Suprapubic skin (tissue), 4 donors: Measurements from ENCODE around the gene KRT15. TPM values are rescaled to one million over a fixed set of nuclear protein-coding genes. Genes with fewer than 3 reads are reported as not detected.

Experiments used
- DNase-seq, 2 donors: peaks; one replicate each; pipeline ENCODE4 v3.0.0-alpha.2; 2019; ENCODE audit warnings: low spot score in 2 of 2
- H3K27ac ChIP-seq: fragments of 200-600 bp; sonication (generic); one replicate; pipeline ENCODE4 v1.5.1; 2019
- H3K27me3 ChIP-seq: fragments of 200-600 bp; sonication (generic); one replicate; pipeline ENCODE4 v1.5.1; 2019
- H3K36me3 ChIP-seq: fragments of 200-600 bp; sonication (generic); one replicate; pipeline ENCODE4 v1.5.1; 2019
- H3K4me1 ChIP-seq: fragments of 200-600 bp; sonication (generic); one replicate; pipeline ENCODE4 v1.5.1; 2019
- H3K4me3 ChIP-seq: fragments of 200-600 bp; sonication (generic); one replicate; pipeline ENCODE4 v1.5.1; 2019; ENCODE audit warnings: mild to moderate bottlenecking
- H3K9me3 ChIP-seq: fragments of 200-600 bp; sonication (generic); one replicate; pipeline ENCODE4 v1.5.1; 2019
- EP300 ChIP-seq: sonication (generic); formaldehyde crosslinking; IDR thresholded peaks from one replicate; pipeline ENCODE4 v1.6.1; 2017; ENCODE audit warnings: antibody characterized with exemption
- POLR2A ChIP-seq, 2 donors: fragments of 450-650 bp; IDR thresholded peaks; one replicate each; pipeline ENCODE4 v1.6.1; 2017; ENCODE audit warnings: antibody characterized with exemption in 2 of 2, mild to moderate bottlenecking in 2 of 2, moderate library complexity in 2 of 2
- POLR2AphosphoS5 ChIP-seq, 3 donors: sonication (generic); formaldehyde crosslinking; IDR thresholded peaks; one replicate each; pipeline ENCODE4 v1.6.1; 2017; ENCODE audit warnings: antibody characterized with exemption in 3 of 3
- WGBS: methylation state at CpG from one replicate; pipeline ENCODE4 v1.1.5; 2018; 5-methylcytosine and 5-hydroxymethylcytosine counted together
- total RNA-seq, 4 donors: library from RNA; depleted of rRNA; stranded (reverse); fragments of >200 nt; gene quantifications; one replicate each; pipeline ENCODE4 v1.1.0, GENCODE V29; 2016
- TF ChIP-seq, protein P1 (sequence below), 2 donors: fragments of 200-600 bp in 1 of 2; fragments of 450-650 bp in 1 of 2; sonication (generic) in 1 of 2; IDR thresholded peaks; one replicate each; pipeline ENCODE4 v1.5.1; 2016 to 2019; ENCODE audit warnings: antibody characterized with exemption in 2 of 2, mild to moderate bottlenecking in 1 of 2, moderate library complexity in 1 of 2

The KRT15 gene
- total RNA-seq, 4 donors from 2014 or later, result 690 to 2,507 (median 1,431) TPM

DNA sequence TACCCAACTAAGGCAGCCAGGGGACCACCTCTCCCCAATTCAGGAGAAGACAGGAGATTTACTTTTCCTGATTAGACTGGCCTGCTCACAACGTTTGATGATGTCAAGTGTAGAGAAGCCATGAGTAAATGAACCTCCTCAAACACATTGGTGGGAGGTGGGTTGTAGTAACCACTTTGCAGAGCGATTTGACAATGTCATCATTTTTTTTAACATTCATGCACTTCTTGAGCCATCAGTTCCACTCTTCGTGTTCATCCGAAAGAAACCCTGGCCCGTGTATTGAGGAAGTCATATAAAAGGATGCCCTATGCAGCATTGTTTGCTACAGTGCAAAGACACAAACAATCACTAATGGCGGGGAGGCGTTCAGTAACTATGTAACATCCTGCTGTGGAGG is 14.9 kb upstream of the KRT15 start:
- no peak for TF ChIP-seq POLR2A (IDR thresholded peaks at IDR 0.05)
- no peak for TF ChIP-seq POLR2AphosphoS5 (IDR thresholded peaks at IDR 0.05)
- TF ChIP-seq, protein P1, sequence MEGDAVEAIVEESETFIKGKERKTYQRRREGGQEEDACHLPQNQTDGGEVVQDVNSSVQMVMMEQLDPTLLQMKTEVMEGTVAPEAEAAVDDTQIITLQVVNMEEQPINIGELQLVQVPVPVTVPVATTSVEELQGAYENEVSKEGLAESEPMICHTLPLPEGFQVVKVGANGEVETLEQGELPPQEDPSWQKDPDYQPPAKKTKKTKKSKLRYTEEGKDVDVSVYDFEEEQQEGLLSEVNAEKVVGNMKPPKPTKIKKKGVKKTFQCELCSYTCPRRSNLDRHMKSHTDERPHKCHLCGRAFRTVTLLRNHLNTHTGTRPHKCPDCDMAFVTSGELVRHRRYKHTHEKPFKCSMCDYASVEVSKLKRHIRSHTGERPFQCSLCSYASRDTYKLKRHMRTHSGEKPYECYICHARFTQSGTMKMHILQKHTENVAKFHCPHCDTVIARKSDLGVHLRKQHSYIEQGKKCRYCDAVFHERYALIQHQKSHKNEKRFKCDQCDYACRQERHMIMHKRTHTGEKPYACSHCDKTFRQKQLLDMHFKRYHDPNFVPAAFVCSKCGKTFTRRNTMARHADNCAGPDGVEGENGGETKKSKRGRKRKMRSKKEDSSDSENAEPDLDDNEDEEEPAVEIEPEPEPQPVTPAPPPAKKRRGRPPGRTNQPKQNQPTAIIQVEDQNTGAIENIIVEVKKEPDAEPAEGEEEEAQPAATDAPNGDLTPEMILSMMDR (IDR thresholded peaks at IDR 0.05), result no peak
- TF ChIP-seq EP300, result no peak
- Histone ChIP-seq H3K9me3 (no peaks in the 10 kb centered on the region), H3K27me3 (peaks cover 31% of the 10 kb centered on the region), H3K4me1 (peaks cover 10% of the 10 kb centered on the region), H3K36me3 (no peaks in the 10 kb centered on the region), H3K4me3 (no peak overlapping the region), H3K27ac (no peak overlapping the region)
- DNase-seq, result no peak
- 89% methylated on average over 7 of the region's 7 CpGs for WGBS

DNA sequence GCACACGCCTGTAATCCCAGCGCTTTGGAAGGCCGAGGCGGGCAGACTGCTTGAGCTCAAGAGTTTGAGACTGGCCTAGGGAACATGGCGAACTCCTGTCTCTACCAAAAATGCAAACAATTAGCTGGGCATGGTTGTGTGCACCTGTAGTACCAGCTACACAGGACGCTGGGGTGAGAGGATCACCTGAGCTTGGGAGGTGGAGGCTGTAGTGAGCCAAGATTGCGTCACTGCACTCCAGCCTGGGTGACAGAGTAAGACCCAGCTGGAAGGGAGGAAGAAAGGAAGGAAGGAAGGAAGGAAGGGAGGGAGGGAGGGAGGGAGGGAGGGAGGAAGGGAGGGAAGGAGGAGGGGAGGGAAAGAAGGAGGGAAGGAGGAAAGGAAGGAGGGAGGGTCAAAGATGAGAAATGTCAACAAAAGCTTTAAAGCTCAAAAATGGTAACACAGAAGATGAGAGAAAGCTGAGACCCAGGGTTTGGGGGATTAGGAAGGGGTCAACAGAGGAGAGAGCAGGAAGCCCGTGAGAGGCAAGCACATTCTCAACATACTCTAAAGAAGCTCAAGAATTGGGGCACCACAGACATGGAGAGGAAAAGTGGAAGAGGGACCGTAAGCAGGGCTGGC is 14.4 kb upstream of the KRT15 start:
- Histone ChIP-seq H3K36me3 (no peaks in the 10 kb centered on the region), H3K27me3 (peaks cover 37% of the 10 kb centered on the region), H3K9me3 (no peaks in the 10 kb centered on the region), H3K4me3 (no peak overlapping the region), H3K4me1 (peaks cover 13% of the 10 kb centered on the region), H3K27ac (no peak overlapping the region)
- TF ChIP-seq, protein P1 (IDR thresholded peaks at IDR 0.05), result no peak
- no peak for TF ChIP-seq POLR2A (IDR thresholded peaks at IDR 0.05)
- TF ChIP-seq EP300, result no peak
- TF ChIP-seq POLR2AphosphoS5 (IDR thresholded peaks at IDR 0.05), result no peak
- WGBS, result 74% methylated on average over 9 of the region's 9 CpGs
- no peak for DNase-seq

DNA sequence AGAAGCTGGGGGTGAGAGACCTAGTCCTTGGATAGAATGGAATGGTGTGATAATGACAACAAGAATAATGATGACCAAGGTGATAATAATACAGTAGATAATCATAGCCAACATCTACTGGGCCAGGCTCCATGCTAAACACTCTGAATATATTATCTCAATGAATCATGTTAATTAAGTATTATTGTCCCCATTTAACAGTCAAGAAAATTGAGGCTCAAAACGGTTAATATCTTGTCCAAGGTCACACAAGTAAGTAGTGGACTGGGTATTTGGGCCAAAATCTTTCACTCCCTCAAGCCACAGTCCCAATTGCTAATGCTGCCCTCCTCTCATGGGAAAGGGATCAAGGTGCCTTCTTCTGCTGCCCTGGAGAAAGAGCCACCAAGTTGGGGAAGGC is 13.3 kb upstream of the KRT15 start:
- peaks cover 24% of the 10 kb centered on the region for H3K4me1 ChIP-seq
- no peak for TF ChIP-seq POLR2AphosphoS5 (IDR thresholded peaks at IDR 0.05)
- TF ChIP-seq, protein P1 (IDR thresholded peaks at IDR 0.05), result no peak
- TF ChIP-seq POLR2A (IDR thresholded peaks at IDR 0.05), result no peak
- no peak for TF ChIP-seq EP300
- H3K36me3 ChIP-seq, result no peaks in the 10 kb centered on the region
- WGBS, result 63% methylated on average over 1 of the region's 1 CpG
- H3K27ac ChIP-seq, result no peak overlapping the region
- no peak overlapping the region for H3K4me3 ChIP-seq
- DNase-seq, result no peak
- peaks cover 48% of the 10 kb centered on the region for H3K27me3 ChIP-seq
- H3K9me3 ChIP-seq, result no peaks in the 10 kb centered on the region

DNA sequence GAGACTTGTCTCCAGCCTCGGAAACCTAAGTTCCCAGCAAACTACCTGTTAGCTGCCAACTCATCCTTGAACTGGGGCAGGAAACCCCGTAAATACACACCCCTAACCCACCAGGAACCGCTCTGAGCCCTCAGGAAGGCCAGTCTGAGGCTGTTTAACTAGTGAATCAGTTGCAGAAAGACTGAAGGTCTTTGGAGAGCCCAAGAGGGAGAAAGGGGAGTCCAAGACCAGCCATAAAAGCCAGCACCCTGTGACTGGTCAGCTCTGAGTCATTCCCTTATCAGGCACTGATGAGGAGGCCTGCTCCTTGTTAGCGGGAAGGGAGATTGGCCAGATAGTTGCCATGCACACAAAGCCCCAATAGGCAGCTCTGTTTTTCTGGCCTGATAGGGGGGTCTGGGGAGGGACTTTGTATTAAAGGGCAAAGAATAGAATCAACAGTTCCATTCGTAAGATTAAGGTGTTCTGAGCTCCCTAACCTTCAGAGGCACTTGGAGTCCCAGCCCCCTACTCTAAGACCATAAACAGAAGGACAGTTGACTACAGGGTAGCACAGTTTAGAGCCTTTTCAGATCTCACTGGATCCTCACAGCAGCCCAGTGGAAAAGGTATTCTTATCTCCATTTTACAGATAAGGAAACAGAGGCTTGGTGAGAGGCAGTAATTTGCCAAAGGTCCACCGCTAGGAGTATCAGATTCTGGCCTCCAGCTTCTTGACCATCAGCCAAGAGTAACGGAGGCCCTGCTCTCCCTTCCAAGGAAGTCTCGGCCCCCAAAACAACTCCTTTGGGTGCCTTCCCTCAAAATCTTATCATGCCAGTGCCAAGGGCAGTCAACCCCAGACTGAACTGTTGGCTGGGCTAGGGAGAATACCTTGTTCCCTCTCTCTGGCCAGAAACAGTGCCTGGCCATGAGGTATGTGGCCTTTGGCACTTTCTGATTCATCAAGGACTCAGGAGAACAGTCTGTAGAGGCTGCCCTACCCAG is 11.7 kb upstream of the KRT15 start:
- Histone ChIP-seq H3K27ac (no peak overlapping the region), H3K36me3 (no peaks in the 10 kb centered on the region), H3K27me3 (peaks cover 59% of the 10 kb centered on the region), H3K9me3 (no peaks in the 10 kb centered on the region), H3K4me1 (peaks cover 16% of the 10 kb centered on the region), H3K4me3 (no peak overlapping the region)
- 69% methylated on average over 6 of the region's 8 CpGs for WGBS
- no peak for DNase-seq
- TF ChIP-seq POLR2AphosphoS5 (IDR thresholded peaks at IDR 0.05) (no peak), POLR2A (IDR thresholded peaks at IDR 0.05) (no peak), EP300 (no peak)
- TF ChIP-seq, protein P1 (IDR thresholded peaks at IDR 0.05), result no peak

DNA sequence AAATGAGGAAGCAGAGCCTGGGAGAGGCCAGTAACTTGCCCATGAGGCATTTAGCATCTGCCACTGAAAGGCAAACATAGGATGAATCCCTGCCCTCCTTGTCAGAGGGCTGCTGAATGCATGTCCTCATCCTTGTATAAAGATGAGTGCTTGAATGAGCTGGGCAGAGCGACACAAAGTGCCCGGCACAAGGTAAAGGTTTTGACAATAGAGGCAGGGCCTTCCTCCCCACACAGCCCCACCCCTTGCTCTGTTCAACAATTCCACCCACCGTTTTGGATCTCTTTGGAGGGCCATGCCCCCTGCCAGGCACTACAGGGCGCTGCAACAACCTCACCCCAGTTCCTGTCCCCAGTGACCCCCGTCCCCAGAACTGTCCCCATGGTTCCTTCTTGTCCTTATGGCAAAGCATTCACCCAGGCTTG is 10.8 kb upstream of the KRT15 start:
- H3K27ac ChIP-seq, result no peak overlapping the region
- H3K36me3 ChIP-seq, result no peaks in the 10 kb centered on the region
- H3K4me3 ChIP-seq, result no peak overlapping the region
- DNase-seq, result no peak
- peaks cover 57% of the 10 kb centered on the region for H3K27me3 ChIP-seq
- WGBS, result 67% methylated on average over 5 of the region's 5 CpGs
- H3K9me3 ChIP-seq, result no peaks in the 10 kb centered on the region
- TF ChIP-seq POLR2A (IDR thresholded peaks at IDR 0.05) (no peak), POLR2AphosphoS5 (IDR thresholded peaks at IDR 0.05) (no peak), EP300 (no peak)
- TF ChIP-seq, protein P1 (IDR thresholded peaks at IDR 0.05), result no peak
- peaks cover 16% of the 10 kb centered on the region for H3K4me1 ChIP-seq
